ENCODE results near the gene ETFA.

DNA sequence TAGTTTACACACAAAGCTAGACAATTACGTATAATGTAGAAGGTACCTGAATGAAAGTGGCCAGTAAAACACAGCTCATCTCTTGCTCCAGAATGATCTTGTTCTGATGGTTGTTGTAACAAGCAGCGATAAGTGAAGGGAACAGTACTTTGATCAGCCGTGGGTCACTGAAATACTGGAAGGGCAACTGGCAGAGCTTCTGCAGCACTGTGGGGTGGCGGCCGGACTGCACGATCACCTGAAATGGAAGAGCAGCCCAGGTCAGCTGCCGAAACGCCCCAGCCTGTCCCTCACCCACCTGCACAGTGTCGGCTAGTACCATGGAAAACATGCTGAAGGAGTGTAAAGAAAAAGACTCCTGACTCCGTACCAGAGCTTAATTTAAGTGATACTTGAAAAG is 42.6 kb upstream of the ETFA start:
- TF ChIP-seq, protein P1, sequence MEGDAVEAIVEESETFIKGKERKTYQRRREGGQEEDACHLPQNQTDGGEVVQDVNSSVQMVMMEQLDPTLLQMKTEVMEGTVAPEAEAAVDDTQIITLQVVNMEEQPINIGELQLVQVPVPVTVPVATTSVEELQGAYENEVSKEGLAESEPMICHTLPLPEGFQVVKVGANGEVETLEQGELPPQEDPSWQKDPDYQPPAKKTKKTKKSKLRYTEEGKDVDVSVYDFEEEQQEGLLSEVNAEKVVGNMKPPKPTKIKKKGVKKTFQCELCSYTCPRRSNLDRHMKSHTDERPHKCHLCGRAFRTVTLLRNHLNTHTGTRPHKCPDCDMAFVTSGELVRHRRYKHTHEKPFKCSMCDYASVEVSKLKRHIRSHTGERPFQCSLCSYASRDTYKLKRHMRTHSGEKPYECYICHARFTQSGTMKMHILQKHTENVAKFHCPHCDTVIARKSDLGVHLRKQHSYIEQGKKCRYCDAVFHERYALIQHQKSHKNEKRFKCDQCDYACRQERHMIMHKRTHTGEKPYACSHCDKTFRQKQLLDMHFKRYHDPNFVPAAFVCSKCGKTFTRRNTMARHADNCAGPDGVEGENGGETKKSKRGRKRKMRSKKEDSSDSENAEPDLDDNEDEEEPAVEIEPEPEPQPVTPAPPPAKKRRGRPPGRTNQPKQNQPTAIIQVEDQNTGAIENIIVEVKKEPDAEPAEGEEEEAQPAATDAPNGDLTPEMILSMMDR (IDR thresholded peaks at IDR 0.05): no peak
- TF ChIP-seq ZNF232 (CRISPR knock-in tag; IDR thresholded peaks at IDR 0.05) (no peak), SMAD3 (CRISPR knock-in tag; IDR thresholded peaks at IDR 0.05; ENCODE audit: borderline replicate concordance) (no peak), ZNF138 (CRISPR knock-in tag; conservative IDR thresholded peaks at IDR 0.05) (no peak), ZNF121 (CRISPR knock-in tag; IDR thresholded peaks at IDR 0.05) (no peak), ATF1 (CRISPR knock-in tag; IDR thresholded peaks at IDR 0.05) (no peak)
- TF ChIP-seq, protein P2, sequence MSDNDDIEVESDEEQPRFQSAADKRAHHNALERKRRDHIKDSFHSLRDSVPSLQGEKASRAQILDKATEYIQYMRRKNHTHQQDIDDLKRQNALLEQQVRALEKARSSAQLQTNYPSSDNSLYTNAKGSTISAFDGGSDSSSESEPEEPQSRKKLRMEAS (CRISPR knock-in tag; IDR thresholded peaks at IDR 0.05): no peak
- TF ChIP-seq, protein P3, sequence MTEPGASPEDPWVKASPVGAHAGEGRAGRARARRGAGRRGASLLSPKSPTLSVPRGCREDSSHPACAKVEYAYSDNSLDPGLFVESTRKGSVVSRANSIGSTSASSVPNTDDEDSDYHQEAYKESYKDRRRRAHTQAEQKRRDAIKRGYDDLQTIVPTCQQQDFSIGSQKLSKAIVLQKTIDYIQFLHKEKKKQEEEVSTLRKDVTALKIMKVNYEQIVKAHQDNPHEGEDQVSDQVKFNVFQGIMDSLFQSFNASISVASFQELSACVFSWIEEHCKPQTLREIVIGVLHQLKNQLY (CRISPR knock-in tag; IDR thresholded peaks at IDR 0.05): no peak
- TF ChIP-seq, protein P4, sequence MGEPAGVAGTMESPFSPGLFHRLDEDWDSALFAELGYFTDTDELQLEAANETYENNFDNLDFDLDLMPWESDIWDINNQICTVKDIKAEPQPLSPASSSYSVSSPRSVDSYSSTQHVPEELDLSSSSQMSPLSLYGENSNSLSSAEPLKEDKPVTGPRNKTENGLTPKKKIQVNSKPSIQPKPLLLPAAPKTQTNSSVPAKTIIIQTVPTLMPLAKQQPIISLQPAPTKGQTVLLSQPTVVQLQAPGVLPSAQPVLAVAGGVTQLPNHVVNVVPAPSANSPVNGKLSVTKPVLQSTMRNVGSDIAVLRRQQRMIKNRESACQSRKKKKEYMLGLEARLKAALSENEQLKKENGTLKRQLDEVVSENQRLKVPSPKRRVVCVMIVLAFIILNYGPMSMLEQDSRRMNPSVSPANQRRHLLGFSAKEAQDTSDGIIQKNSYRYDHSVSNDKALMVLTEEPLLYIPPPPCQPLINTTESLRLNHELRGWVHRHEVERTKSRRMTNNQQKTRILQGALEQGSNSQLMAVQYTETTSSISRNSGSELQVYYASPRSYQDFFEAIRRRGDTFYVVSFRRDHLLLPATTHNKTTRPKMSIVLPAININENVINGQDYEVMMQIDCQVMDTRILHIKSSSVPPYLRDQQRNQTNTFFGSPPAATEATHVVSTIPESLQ (CRISPR knock-in tag; IDR thresholded peaks at IDR 0.05): no peak
- TF ChIP-seq, protein P5, sequence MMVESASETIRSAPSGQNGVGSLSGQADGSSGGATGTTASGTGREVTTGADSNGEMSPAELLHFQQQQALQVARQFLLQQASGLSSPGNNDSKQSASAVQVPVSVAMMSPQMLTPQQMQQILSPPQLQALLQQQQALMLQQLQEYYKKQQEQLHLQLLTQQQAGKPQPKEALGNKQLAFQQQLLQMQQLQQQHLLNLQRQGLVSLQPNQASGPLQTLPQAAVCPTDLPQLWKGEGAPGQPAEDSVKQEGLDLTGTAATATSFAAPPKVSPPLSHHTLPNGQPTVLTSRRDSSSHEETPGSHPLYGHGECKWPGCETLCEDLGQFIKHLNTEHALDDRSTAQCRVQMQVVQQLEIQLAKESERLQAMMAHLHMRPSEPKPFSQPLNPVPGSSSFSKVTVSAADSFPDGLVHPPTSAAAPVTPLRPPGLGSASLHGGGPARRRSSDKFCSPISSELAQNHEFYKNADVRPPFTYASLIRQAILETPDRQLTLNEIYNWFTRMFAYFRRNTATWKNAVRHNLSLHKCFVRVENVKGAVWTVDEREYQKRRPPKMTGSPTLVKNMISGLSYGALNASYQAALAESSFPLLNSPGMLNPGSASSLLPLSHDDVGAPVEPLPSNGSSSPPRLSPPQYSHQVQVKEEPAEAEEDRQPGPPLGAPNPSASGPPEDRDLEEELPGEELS (CRISPR knock-in tag; IDR thresholded peaks at IDR 0.05): no peak
- TF ChIP-seq, protein P6, sequence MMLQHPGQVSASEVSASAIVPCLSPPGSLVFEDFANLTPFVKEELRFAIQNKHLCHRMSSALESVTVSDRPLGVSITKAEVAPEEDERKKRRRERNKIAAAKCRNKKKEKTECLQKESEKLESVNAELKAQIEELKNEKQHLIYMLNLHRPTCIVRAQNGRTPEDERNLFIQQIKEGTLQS (CRISPR knock-in tag; conservative IDR thresholded peaks at IDR 0.05): no peak
- TF ChIP-seq, protein P7, sequence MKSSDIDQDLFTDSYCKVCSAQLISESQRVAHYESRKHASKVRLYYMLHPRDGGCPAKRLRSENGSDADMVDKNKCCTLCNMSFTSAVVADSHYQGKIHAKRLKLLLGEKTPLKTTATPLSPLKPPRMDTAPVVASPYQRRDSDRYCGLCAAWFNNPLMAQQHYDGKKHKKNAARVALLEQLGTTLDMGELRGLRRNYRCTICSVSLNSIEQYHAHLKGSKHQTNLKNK (CRISPR knock-in tag; IDR thresholded peaks at IDR 0.05): no peak
- TF ChIP-seq, protein P8, sequence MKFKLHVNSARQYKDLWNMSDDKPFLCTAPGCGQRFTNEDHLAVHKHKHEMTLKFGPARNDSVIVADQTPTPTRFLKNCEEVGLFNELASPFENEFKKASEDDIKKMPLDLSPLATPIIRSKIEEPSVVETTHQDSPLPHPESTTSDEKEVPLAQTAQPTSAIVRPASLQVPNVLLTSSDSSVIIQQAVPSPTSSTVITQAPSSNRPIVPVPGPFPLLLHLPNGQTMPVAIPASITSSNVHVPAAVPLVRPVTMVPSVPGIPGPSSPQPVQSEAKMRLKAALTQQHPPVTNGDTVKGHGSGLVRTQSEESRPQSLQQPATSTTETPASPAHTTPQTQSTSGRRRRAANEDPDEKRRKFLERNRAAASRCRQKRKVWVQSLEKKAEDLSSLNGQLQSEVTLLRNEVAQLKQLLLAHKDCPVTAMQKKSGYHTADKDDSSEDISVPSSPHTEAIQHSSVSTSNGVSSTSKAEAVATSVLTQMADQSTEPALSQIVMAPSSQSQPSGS (CRISPR knock-in tag; IDR thresholded peaks at IDR 0.05; ENCODE audit: borderline replicate concordance, low read depth): no peak
